Glutamatergic neuron (in vitro differentiated cells): ENCODE measurements around the gene BCL7A. TPM values are rescaled to one million over a fixed set of nuclear protein-coding genes. Genes with fewer than 3 reads are reported as not detected.
A peak's percentile ranks its signal among the peaks of the same experiment; 100 is the strongest.

Experiments
- DNase-seq: peaks from one replicate; pipeline ENCODE4 v3.0.0; 2022
- H3K27ac Mint-ChIP-seq: one replicate; pipeline ENCODE4 v1.8.0; 2020; ENCODE audit warnings: mild to moderate bottlenecking, mixed read lengths, inconsistent platforms; ENCODE audit not compliant: unreplicated experiment
- H3K27me3 Mint-ChIP-seq: one replicate; pipeline ENCODE4 v1.8.0; 2020; ENCODE audit warnings: mild to moderate bottlenecking, moderate library complexity, mixed read lengths, inconsistent platforms; ENCODE audit not compliant: unreplicated experiment
- H3K36me3 Mint-ChIP-seq: one replicate; pipeline ENCODE4 v1.8.0; 2020; ENCODE audit warnings: mild to moderate bottlenecking, mixed read lengths, inconsistent platforms; ENCODE audit not compliant: unreplicated experiment
- H3K4me1 Mint-ChIP-seq: one replicate; pipeline ENCODE4 v1.8.0; 2020; ENCODE audit warnings: mild to moderate bottlenecking, low read depth, mixed read lengths, inconsistent platforms; ENCODE audit not compliant: unreplicated experiment
- H3K4me3 Mint-ChIP-seq: one replicate; pipeline ENCODE4 v1.8.0; 2020; ENCODE audit warnings: mild to moderate bottlenecking, mixed read lengths, inconsistent platforms; ENCODE audit not compliant: unreplicated experiment
- H3K9me3 Mint-ChIP-seq: one replicate; pipeline ENCODE4 v1.8.0; 2020; ENCODE audit warnings: mild to moderate bottlenecking, moderate library complexity, mixed read lengths, inconsistent platforms; ENCODE audit not compliant: unreplicated experiment
- CTCF ChIP-seq: fragments of 200-600 bp; sonication (generic); IDR thresholded peaks from one replicate; pipeline ENCODE4 v1.5.0; 2021; ENCODE audit not compliant: partially characterized antibody, unreplicated experiment
- total RNA-seq: library from RNA; stranded (reverse); fragmentation: NEBNext Ultra II Directional; extraction: Animal tissue kit (Norgen Biotek cat#: 25700); gene quantifications from one replicate; pipeline ENCODE4 v1.2.1, GENCODE V29; 2021; ENCODE audit not compliant: unreplicated experiment

The BCL7A gene
- total RNA-seq, 1 donor from 2014 or later: 148 TPM

- Mint-ChIP-seq H3K9me3 (peaks cover 33% of the 10 kb centered on the region), H3K4me3 (peak overlapping the region; percentile 97), H3K4me1 (peaks cover 20% of the 10 kb centered on the region), H3K27ac (peak overlapping the region; percentile 99), H3K27me3 (peaks cover 31% of the 10 kb centered on the region), H3K36me3 (peaks cover 12% of the 10 kb centered on the region)
- no peak for DNase-seq
- TF ChIP-seq CTCF: no peak
These were observed 982 bp downstream of the BCL7A start for GRCh38 chr12:122022393-122023338.

GRCh38 chr12:122023339-122024131, 1.9 kb downstream of the BCL7A start:
- H3K4me1 Mint-ChIP-seq: peaks cover 26% of the 10 kb centered on the region
- H3K9me3 Mint-ChIP-seq: peaks cover 33% of the 10 kb centered on the region
- peak overlapping the region; percentile 97 for H3K4me3 Mint-ChIP-seq
- H3K27ac Mint-ChIP-seq: peak overlapping the region; percentile 99
- peaks cover 7% of the 10 kb centered on the region for H3K36me3 Mint-ChIP-seq
- no peak for TF ChIP-seq CTCF
- H3K27me3 Mint-ChIP-seq: peaks cover 31% of the 10 kb centered on the region
- peak; percentile 88 for DNase-seq

- peaks cover 31% of the 10 kb centered on the region for H3K27me3 Mint-ChIP-seq
- DNase-seq: no peak
- peaks cover 31% of the 10 kb centered on the region for H3K9me3 Mint-ChIP-seq
- H3K36me3 Mint-ChIP-seq: peaks cover 4% of the 10 kb centered on the region
- TF ChIP-seq CTCF: no peak
- peak overlapping the region; percentile 96 for H3K27ac Mint-ChIP-seq
- peaks cover 32% of the 10 kb centered on the region for H3K4me1 Mint-ChIP-seq
- H3K4me3 Mint-ChIP-seq: peak overlapping the region; percentile 83
These were observed 2.6 kb downstream of the BCL7A start for GRCh38 chr12:122024132-122024785.

GRCh38 chr12:122026706-122027333, 5.1 kb downstream of the BCL7A start:
- H3K9me3 Mint-ChIP-seq: peaks cover 23% of the 10 kb centered on the region
- no peak for TF ChIP-seq CTCF
- peak overlapping the region; percentile 63 for H3K4me3 Mint-ChIP-seq
- no peaks in the 10 kb centered on the region for H3K36me3 Mint-ChIP-seq
- H3K27me3 Mint-ChIP-seq: peaks cover 23% of the 10 kb centered on the region
- no peak for DNase-seq
- H3K27ac Mint-ChIP-seq: peak overlapping the region; percentile 82
- H3K4me1 Mint-ChIP-seq: peaks cover 41% of the 10 kb centered on the region
